B cell (primary cell): ENCODE results near the gene HEXB. TPM values are rescaled to one million over a fixed set of nuclear protein-coding genes. Genes with fewer than 3 reads are reported as not detected.

Experiments
- ATAC-seq: fragments of 200-7000 bp; cut with Tn5 transposase; one replicate; pipeline ENCODE4 v1.10.0; 2021; ENCODE audit warnings: low read depth, mild to moderate bottlenecking, moderate number of reproducible peaks, moderate library complexity
- CTCF ChIA-PET: fragments of 350-600 bp; sonication (Branson Sonifier 250); formaldehyde crosslinking; loops from one replicate; lab custom pipeline; 2021; ENCODE audit warnings: antibody characterized with exemption, inconsistent platforms; lab: Charles Lee
- POLR2A ChIA-PET: fragments of 350-600 bp; sonication (Branson Sonifier 250); formaldehyde crosslinking; loops from one replicate; lab custom pipeline; 2021; ENCODE audit warnings: antibody characterized with exemption; lab: Charles Lee
- DNase-seq: peaks from one replicate; pipeline ENCODE4 v3.0.0; 2013
- H2AFZ ChIP-seq: 2 replicates; pipeline ENCODE4 v1.6.1; 2012; ENCODE audit warnings: mild to moderate bottlenecking, low read depth, low read length; ENCODE audit not compliant: insufficient read depth, poor library complexity, severe bottlenecking
- H3K27ac ChIP-seq, 2 donors: 1 replicate in 1 of 2; 2 replicates in 1 of 2; pipeline ENCODE4 v1.5.1; 2012 to 2013; ENCODE audit warnings: low read length in 2 of 2, mild to moderate bottlenecking in 2 of 2, moderate library complexity in 1 of 2
- H3K27me3 ChIP-seq, 4 experiments: fragments of 200-600 bp in 1 of 4; sonication (generic) in 1 of 4; replicated peaks in 1 of 4; 1 replicate in 2 of 4; 2 replicates in 2 of 4; pipeline versions ENCODE4 v1.6.1 to v1.7.0; 2013 to 2016; ENCODE audit warnings: low read length in 3 of 4, mild to moderate bottlenecking in 2 of 4, mixed read lengths in 1 of 4, moderate library complexity in 1 of 4; ENCODE audit not compliant: insufficient read depth in 4 of 4, control insufficient read depth in 3 of 4; ENCODE audit errors: control extremely low read depth in 1 of 4
- H3K36me3 ChIP-seq, 2 experiments: replicated peaks in 1 of 2; 1 replicate in 1 of 2; 2 replicates in 1 of 2; pipeline versions ENCODE4 v1.6.1 to v1.7.1; 2013; ENCODE audit warnings: low read length in 1 of 2; ENCODE audit not compliant: insufficient read depth in 2 of 2, control insufficient read depth in 1 of 2; ENCODE audit errors: control extremely low read depth in 1 of 2, extremely low read depth in 1 of 2
- H3K4me1 ChIP-seq, 2 donors: fragments of 200-600 bp in 1 of 2; sonication (generic) in 1 of 2; 1 replicate in 1 of 2; 2 replicates in 1 of 2; pipeline versions ENCODE4 v1.5.1 to v1.6.1; 2013 to 2017; ENCODE audit warnings: low read length in 2 of 2; ENCODE audit not compliant: control insufficient read depth in 2 of 2, insufficient read depth in 2 of 2
- H3K4me2 ChIP-seq: replicated peaks from 2 replicates; pipeline ENCODE3; 2012; ENCODE audit warnings: mild to moderate bottlenecking, low read depth, low read length; ENCODE audit not compliant: poor library complexity, severe bottlenecking
- H3K4me3 ChIP-seq, 5 experiments: fragments of 200-600 bp in 1 of 5; sonication (generic) in 1 of 5; 1 replicate in 3 of 5; 2 replicates in 2 of 5; pipeline versions ENCODE4 v1.5.1 to v1.7.0; 2011 to 2016; ENCODE audit warnings: low read length in 4 of 5, mild to moderate bottlenecking in 4 of 5, low read depth in 2 of 5, control low read depth in 1 of 5, moderate library complexity in 1 of 5; ENCODE audit not compliant: insufficient read depth in 1 of 5; ENCODE audit errors: control extremely low read depth in 1 of 5, extremely low read depth in 1 of 5
- H3K79me2 ChIP-seq: fragments of 200-600 bp; sonication (generic); one replicate; pipeline ENCODE4 v1.6.0; 2016; ENCODE audit warnings: low read length; ENCODE audit not compliant: control insufficient read depth, insufficient read depth
- H3K9ac ChIP-seq: fragments of 200-600 bp; sonication (generic); 2 replicates; pipeline ENCODE4 v1.6.1; 2017; ENCODE audit warnings: mild to moderate bottlenecking, low read length, moderate library complexity
- H3K9me3 ChIP-seq, 3 donors: one replicate each; pipeline versions ENCODE4 v1.6.1 to v1.7.1; 2013; ENCODE audit warnings: low read length in 2 of 3; ENCODE audit not compliant: control insufficient read depth in 2 of 3, insufficient read depth in 1 of 3; ENCODE audit errors: control extremely low read depth in 1 of 3
- H4K20me1 ChIP-seq: 2 replicates; pipeline ENCODE4 v1.6.0; 2012; ENCODE audit warnings: mild to moderate bottlenecking, low read length; ENCODE audit not compliant: insufficient read depth, control insufficient read depth, poor library complexity, severe bottlenecking
- H3K27ac Mint-ChIP-seq: one replicate; pipeline ENCODE4 v1.8.0; 2021; ENCODE audit warnings: mixed read lengths
- H3K27me3 Mint-ChIP-seq: one replicate; pipeline ENCODE4 v1.8.0; 2021; ENCODE audit warnings: mixed read lengths
- H3K4me1 Mint-ChIP-seq: one replicate; pipeline ENCODE4 v1.8.0; 2021; ENCODE audit warnings: mixed read lengths
- H3K4me3 Mint-ChIP-seq: one replicate; pipeline ENCODE4 v1.8.0; 2021; ENCODE audit warnings: mixed read lengths
- H3K9me3 Mint-ChIP-seq: one replicate; pipeline ENCODE4 v1.8.0; 2022; ENCODE audit warnings: mixed read lengths; ENCODE audit not compliant: insufficient read depth
- EZH2 ChIP-seq: IDR thresholded peaks from 2 replicates; pipeline ENCODE4 v1.6.1; 2012; ENCODE audit warnings: borderline replicate concordance, low read depth, mild to moderate bottlenecking, moderate library complexity, low read length; ENCODE audit not compliant: insufficient read depth, poor library complexity, severe bottlenecking
- WGBS: methylation state at CpG from one replicate; pipeline ENCODE4 v1.1.5; 2013; ENCODE audit warnings: missing lambda C conversion rate; ENCODE audit not compliant: insufficient coverage; 5-methylcytosine and 5-hydroxymethylcytosine counted together
- intact Hi-C: fragments of 100-400 bp; cut with micrococcal nuclease; formaldehyde crosslinking; loops from one replicate; pipeline ENCODE4 v1.10.0; 2022
- polyA plus RNA-seq: library from polyadenylated mRNA; depleted of rRNA; stranded (reverse); fragments of >200 nt; gene quantifications from 2 replicates; pipeline ENCODE4 v1.2.3, GENCODE V29; 2012
- total RNA-seq, 2 donors: library from RNA; stranded (reverse); fragments of 120-200 nt in 1 of 2; gene quantifications; 1 replicate in 1 of 2; 2 replicates in 1 of 2; pipeline versions ENCODE4 v1.2.3 to v1.2.4, GENCODE V29; 2013 to 2022
- TF ChIP-seq, protein P1 (sequence below): fragments of 200-600 bp; IDR thresholded peaks from one replicate; pipeline ENCODE4 v1.8.0; 2022; ENCODE audit warnings: antibody characterized with exemption, mild to moderate bottlenecking

HEXB gene
- total and polyA plus RNA-seq, 2 donors (not counting 1 experiment from before 2014, with no cell fraction given) = 23.6 to 47.1 TPM

DNA sequence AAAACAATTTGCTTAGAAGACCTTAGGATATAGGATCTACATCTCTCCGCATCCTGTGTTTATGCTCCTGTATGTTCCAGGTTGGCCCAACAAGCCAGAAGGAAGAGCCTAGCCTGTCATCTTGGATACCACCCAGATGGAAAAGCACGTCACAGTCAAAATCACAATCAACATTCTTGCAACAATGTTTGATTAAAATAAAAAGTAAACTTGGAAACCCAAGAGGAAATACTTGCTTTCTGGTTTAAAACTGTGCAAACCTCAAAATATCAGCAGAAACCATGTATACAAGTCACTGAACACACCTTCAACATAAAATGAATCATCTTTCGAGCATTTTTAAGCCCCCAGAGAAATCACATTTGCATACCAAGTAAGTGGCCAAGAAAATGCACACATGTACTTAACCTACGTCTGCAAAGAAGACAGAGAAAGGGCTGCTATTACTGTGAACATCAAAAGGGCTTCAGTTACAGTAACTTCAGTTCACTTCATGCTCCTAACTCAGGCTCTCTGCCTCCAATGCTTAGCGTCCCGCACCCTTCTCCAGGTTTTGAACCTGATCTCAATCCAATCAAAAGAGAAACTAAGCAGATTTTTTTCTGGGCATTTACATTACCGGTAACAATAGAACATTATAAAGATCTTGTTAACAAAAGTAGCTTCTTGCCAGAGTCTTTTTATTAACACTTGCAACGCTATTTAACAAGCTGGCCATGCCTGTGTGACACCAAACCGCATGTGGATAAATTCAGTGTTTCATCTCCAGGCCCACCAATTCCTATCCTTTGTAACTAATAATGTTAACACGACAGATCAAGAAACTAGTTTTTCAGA lies 45.8 kb upstream of the HEXB start:
- H3K9me3 ChIP-seq = no peaks in the 10 kb centered on the region
- DNase-seq (peak; percentile 34), ATAC-seq (peak; percentile 18)
- H2AFZ ChIP-seq = peak overlapping the region; percentile 87
- no peak for TF ChIP-seq EZH2
- TF ChIP-seq, protein P1, sequence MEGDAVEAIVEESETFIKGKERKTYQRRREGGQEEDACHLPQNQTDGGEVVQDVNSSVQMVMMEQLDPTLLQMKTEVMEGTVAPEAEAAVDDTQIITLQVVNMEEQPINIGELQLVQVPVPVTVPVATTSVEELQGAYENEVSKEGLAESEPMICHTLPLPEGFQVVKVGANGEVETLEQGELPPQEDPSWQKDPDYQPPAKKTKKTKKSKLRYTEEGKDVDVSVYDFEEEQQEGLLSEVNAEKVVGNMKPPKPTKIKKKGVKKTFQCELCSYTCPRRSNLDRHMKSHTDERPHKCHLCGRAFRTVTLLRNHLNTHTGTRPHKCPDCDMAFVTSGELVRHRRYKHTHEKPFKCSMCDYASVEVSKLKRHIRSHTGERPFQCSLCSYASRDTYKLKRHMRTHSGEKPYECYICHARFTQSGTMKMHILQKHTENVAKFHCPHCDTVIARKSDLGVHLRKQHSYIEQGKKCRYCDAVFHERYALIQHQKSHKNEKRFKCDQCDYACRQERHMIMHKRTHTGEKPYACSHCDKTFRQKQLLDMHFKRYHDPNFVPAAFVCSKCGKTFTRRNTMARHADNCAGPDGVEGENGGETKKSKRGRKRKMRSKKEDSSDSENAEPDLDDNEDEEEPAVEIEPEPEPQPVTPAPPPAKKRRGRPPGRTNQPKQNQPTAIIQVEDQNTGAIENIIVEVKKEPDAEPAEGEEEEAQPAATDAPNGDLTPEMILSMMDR = no peak
- peaks cover 2 to 10% of the 10 kb centered on the region in 2 experiments for H3K36me3 ChIP-seq
- Mint-ChIP-seq H3K4me3 (peak overlapping the region; percentile 87), H3K27me3 (no peaks in the 10 kb centered on the region), H3K9me3 (no peaks in the 10 kb centered on the region), H3K4me1 (peaks cover 21% of the 10 kb centered on the region), H3K27ac (peak overlapping the region; percentile 64)
- ChIA-PET CTCF (interaction anchor here (1.3 to 8.4 kb wide), 6 partner anchors 9 to 736 kb away, joined by 3 to 86 read pairs (median 8); no protein-coding TSS in a partner anchor), POLR2A (interaction anchor here (1.6 kb wide), 1 partner anchor 8 kb away, joined by 9 read pairs; no protein-coding TSS in a partner anchor)
- intact Hi-C loops = loop anchor here (2.0 kb wide), 1 partner anchor 62 kb away; no protein-coding TSS in a partner anchor
- H3K9ac ChIP-seq = peak overlapping the region; percentile 85
- H3K4me1 ChIP-seq = peaks cover 20 to 32% of the 10 kb centered on the region in 2 donors
- peak overlapping the region; percentile 72 to 88 (median 82) for H3K4me3 ChIP-seq
- WGBS = 9% methylated on average over 6 of the region's 10 CpGs
- H3K79me2 ChIP-seq = peaks cover 52% of the 10 kb centered on the region
- H3K27me3 ChIP-seq = no peaks in the 10 kb centered on the region
- no peak overlapping the region for H3K27ac ChIP-seq
- H3K4me2 ChIP-seq = peak overlapping the region; percentile 95
- peaks cover 3% of the 10 kb centered on the region for H4K20me1 ChIP-seq
